Stimulated activated CD4-positive, alpha-beta T cell treated with anti-CD3 and anti-CD28 coated beads, Interleukin-1b, Interleukin-23, amount 100 ng/mL, for 1 hour (primary cell): ENCODE data around the gene RBP2.

ENCODE experiments used
- DNase-seq, 2 donors: peaks; one replicate each; pipeline ENCODE4 v3.0.0-alpha.2; 2020; ENCODE audit warnings: low read depth in 2 of 2

RBP2 gene

DNA sequence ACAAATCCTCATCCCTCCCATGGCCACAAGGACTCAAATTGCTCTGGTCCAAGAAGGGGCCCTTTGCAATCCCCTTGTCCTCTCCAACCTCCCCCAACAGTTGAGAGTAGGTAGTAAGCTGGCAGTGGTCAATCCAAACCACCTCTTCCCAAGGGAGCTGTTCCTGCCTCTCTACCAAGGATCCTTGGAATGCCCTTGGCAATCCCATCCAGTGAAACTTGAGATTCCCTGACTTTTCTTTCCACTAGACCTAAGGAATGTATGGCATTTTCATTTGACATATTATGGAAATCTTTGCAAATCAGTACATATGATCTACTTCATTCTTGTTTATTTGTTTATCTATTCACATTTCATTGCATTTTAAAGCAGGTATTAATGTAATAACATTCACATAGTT lies 4.8 kb upstream of the RBP2 start:
- no peak for DNase-seq

DNA sequence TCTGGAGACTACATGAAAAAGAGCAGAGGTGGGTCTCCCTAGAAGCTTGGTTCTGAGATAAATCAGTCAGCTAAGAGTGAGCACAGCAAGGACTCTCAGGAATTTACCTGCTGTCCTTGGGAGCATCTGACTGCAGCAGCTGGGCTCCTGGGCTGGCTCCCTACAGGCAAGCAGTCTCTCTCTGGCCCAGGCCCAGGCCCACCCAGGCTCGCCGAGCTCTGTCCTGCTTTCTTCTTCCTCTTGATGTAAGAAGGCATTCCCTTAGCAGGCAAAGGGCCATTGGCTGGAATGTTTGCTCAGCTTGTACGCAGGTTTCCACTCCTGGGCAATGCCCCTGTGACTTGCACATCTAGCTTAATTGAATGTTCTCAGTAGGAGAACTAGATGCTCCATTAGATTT lies 4.3 kb upstream of the RBP2 start:
- DNase-seq = no peak

DNA sequence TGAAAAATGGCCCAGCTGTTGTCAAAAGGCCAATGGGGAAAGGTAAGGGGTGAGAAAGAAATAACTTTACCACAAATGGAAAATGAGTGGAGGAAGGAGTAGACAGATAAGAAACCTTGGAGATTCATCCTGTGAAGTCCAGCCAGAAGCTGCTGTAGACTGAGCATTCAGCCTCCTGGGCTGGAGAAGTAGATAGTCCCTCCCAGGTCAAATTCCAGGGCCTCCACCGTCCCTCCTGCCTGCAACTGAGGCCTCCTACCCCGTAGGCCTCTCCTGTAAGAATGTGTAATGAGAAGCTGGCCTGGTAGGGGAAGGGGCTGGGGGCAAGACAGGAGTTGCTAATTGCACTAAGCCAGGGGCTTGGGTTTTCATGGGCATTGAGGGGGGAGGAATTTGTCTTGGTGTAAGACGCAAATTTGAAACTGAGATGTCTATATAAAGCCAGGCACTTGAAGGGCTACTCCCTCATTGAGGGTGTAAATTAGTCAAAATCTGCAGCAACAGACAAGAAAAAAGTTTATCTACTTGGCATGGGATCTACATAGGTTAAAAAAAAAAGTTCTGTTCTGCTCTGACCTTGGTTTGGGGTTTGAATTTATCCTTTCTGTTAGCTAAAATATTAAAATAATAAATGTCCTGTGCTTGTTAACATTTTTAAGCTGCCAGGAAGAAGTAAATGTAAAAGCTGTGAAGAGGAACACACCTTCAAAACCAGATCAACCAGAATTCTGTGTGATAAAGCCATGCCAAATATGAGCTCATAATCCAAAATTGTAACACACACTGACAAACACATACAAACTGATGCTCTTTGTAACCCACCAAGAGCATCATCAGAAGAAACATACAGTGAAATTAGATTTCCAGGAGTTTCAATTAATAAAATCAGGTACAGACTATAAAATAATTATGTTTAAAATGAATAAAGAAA lies 1.7 kb upstream of the RBP2 start:
- DNase-seq = no peak

DNA sequence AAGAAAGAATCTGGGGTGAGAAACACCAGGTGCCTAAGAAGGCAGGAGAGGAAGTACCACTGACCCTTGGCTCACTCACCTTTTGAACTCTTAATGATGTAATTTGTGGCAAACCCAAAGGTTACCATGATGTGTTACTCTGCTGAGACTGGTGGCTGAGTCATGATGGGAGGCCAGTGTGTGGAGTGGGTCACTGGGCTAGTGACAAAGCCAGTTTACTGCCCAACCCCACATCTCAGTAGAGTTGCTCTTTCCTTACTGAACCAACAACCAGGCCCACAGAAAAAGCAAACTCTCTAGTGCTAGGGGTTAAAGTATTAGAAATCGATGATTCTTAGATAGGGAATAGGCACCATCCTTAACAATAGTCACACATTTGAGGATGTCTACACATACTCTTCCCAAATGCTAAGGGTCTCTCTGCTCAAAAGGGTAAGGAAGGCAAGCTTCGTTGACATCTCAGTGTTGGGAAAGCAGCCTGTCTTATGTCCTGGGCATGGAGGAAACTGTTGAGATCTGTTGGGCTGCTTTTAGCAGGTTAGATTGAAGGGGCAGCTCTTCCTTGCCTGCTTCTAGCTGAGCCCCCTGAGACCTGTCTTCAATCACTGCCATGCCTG lies 3.1 kb downstream of the RBP2 start:
- no peak for DNase-seq

DNA sequence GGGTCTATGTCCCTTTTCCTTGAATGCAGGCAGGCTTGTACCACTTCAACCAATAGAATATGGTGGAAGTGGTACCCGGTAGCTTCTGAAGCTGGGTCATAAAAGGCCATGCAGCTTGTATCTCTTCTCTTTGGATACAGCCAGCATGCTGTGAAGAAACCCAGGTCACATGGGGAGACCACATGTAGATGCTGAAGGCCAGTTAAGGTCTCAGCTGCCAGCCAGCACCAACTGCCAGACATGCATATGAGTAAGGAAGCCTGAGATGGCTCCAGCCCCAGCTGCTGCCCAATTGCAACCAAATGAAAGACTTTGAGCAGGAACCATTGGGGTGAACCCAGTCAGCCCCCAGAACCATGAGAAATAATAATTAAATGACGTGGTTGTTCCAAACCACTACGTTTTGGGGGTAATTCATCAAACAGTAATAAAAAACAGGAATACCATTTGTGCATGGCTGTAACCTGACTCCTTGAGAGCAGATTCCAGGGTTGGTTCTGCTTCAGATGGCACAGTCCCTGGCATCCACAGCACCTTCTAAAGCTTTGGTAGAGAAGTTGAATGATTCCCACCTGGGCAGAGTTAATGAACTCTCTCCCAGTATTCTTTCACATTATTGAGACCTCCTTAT lies 3.8 kb downstream of the RBP2 start:
- no peak for DNase-seq

DNA sequence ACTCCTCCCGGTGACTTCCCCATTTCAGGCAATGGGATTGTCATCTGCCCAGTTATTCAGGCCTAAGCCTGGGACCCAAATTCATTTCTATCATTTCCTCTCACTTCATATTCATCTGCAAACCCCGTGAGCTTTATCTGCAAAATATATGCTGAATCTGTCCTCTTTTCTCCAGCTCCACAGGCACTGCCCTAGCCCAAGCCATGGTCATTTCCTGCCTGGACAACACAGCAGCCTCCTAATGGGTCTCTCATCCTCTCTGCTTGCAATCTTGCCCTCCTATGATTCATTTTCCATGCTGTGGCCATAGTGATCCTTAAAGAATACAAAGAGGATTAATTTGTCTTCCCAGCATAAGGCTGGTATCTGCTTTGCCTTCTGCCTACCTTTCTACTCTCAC lies 6.1 kb downstream of the RBP2 start:
- DNase-seq = no peak

DNA sequence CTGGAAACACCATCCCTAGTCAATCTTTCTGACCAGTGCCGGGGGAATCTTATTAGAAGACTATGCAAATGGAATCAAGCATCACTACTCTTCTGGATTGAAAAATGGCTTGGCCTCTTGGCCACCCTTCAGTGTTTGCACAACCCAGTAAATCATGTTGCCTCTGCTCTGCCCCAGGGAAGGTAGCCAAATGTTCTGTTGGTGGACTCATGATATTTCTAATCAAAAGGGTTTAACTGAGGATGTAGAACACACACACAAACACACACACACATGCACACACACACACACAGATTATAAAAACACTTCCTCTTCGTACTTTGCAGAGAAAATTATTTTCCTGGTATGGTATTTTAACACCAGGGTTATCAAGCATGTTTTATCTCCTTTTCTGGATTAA lies 7.9 kb downstream of the RBP2 start:
- no peak for DNase-seq

DNA sequence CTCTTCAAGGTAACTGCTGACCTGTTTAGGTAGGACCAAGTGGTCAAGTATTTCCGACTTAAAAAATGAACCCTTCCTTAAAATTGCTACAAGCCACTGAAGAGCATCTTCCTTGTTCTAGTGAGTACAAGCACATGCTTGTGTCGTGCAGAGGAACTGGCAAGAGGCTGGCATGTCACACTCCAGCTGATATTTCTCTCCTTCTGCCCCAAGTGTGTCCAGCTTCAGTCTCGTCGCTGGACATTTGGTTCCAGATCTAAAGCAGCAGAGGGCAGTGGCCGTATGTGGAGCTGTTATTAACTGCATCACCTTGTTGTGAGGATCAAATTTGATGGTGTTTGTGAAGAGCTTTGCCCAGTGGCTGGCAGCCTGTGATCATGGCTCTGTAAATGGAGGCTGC lies 10.0 kb downstream of the RBP2 start:
- DNase-seq = no peak

DNA sequence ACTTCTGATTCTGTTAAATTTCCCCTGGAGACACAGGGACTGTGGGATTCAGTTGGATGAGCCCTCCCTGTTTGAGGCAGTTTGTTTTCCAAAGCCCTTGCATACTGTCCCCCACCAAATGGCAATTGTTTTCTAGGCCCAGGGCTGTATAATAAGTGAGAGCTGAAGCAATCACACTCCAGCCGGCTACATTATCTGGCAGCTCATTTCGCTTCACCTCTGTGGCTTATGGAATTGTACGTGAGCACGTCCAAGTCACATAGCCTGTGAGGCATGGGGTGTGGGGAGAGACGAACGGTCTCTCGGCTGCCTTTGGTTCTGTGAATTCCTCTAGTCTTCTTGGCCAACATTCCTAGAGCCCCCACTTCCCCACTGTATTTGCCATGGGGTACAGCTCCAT lies 10.7 kb downstream of the RBP2 start:
- DNase-seq = no peak

DNA sequence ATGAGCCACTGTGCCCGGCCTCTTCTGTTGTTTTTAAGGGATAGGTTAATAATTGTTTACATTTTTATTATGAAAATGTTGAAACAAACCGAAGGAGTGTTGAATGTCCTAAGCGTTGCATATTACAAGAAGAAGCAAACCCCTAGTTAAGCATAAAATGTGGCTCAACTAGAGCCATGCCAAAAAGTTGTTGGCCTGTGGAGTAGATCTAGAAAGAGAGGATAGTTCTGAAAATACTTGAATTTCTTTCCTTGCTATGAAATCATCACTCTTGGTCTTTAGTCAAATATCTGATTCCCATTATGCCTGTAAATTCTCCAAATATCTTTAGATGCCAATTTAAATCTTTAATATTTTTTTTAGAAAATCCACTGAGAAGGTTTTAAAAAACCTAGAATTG lies 12.8 kb downstream of the RBP2 start:
- DNase-seq = no peak

DNA sequence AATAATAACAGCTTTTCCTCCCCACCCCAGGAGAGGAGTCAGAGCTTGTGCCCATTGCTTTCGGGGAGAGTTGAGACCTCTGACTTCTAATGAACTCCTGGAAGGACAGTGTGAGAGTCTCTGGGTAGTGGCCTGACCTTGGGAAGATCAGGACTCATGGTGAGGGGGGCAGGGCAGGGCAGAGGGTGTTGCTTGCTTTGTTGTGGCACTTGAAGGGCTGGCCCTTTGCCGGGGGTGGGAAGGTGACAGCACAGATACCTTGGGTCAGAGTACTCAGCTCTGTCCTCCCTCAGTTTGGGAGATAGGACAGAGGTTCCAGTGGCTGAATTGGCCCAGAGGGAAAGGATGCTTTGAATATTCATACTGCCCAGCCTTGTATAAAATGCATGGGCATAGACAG lies 15.8 kb downstream of the RBP2 start:
- no peak for DNase-seq

DNA sequence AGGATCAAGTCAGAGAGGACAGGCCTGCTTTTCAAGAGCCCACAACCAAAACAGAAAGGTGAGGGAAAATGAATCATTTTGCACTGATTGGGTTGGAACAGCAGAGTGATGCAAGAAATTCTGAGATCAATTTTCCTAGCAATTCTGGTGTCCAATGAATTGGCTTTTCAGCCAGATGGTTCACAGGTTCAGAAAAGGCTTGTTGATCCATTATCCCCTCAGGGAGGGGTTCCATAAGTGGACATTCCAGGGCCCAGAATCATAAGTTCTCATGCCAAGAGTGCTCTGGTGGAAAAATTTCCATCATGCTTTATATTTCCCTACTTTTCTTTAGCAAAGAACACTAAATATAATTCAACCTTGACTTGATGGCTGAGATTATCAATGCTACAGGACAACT lies 16.2 kb downstream of the RBP2 start:
- DNase-seq = no peak

DNA sequence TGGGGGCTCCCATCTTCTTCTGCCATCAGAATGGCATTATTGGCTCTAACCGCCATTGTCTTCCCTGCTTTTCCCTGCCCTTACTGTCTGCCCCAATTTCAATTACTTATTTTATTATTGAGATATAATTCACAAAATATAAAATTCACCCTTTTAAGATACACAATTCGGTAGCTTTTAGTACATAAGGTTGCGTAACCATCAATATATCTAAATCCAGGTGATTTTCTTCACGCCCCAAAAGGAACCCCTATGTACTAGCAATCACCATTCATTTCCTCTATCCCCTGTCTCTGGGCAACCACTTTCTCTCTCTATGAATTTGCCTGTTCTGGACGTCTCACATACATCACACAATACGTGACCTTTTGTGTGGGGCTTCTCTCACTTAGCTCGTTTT lies 18.0 kb downstream of the RBP2 start:
- DNase-seq = no peak

DNA sequence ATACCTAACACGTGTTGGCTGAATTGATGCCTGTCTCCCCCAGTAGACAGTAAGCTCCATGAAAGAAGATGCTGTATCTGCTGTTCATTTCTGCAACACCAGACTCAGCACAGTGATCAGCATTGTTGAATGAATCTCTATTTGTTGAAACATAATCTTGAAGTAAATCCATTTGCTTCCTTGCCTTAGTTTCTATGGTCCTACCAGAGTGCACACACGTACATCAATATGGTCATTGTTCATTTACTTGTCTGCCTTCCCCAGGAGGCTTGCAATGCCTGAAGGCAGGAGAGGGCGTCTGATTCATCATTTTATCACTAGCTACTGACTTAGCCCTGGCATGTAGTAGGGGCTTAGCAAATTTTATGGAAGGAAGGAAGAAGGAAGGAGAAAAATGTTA lies 19.2 kb downstream of the RBP2 start:
- no peak for DNase-seq

DNA sequence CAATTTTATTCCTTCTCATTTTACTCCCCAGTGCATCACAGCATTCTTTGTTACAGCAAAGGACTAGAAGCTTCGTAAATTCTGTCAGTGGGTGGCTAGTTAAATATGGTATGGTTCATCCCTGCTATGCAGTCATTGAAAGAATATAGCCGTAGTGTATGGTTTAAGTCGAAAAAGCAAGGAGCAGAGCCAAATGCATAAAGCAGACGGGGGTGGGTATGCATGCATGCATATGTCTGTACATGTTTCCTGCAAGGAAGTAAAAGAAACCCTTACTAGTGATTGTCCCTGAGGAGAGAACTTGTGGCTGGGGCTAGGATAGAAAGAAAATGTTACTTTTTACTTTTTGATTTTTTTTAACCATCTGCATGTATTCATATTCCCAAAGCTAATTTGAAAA lies 19.9 kb downstream of the RBP2 start:
- DNase-seq = no peak

DNA sequence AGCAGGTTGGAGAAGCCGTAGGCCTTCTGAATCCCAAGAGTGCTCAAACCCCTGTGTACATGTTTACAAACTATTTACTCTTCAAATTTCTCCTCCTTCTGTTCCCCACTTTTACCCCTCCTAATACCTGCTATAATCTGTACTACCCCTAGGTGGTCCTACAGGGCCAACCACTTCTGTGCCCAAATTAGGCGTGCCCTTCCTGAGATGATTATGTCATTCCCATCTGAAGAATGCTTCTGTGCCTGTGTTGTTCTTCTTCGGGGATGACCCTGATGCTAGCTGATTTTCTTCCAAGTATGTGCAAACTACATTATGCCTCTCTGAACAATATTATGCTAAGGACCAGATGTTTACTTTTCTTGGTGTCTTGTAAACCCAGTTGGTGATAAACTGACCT lies 20.5 kb downstream of the RBP2 start:
- DNase-seq = no peak

DNA sequence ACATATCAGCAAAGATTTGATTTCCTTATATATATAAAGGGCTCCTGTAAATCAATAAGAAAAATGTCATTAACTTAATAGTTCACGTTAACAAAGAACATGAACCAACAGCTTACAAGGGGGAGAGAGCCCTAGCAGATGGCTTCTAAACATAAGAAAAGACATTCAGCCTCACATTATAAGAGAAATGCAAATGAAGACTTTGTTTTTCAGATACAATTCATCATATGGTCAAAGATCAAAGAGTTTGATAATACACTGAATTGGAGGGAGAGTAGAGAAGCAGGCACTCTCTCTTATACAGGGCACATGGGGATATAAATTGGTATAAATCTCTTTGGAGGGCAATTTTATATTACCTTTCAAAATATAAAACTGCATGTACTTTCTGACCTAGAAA lies 21.1 kb downstream of the RBP2 start:
- no peak for DNase-seq

DNA sequence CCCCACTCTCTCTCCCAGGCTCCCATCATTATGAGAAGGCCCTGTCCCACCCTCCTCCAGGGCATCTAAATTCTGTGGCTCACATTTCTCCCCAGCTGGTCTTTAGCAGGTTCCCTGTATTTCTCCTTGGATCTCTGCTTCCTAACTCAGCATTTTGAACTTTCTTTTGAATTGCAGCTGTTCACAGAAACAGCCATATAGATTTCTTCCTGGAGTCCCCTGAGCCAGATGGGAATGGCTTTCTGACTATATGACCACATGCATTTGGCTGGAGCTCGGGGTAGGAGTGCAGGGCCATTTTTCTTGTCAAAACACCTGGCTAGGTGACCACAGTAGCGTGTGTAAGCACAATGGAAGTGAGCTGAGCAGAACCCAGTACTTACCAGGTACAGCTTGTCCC lies 22.0 kb downstream of the RBP2 start:
- no peak for DNase-seq

DNA sequence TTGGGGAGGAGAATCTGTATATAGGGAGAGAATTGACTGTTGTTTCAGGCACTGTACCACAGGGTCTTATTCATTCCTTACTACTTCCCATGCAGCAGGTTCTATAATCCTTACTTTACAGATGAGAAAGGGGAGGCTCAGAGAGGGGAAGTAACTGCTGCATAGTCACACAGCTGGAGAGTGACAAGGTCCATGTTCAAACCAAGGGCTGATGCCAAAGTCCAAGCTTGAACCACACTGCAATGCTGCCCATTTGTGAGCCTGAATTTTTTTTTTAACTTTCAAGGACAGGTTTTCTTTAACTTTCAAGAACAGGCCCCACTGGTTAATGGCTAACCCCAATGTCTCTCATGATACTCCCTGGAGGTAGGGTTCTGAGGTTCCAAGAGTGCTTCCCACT lies 26.2 kb downstream of the RBP2 start:
- no peak for DNase-seq

DNA sequence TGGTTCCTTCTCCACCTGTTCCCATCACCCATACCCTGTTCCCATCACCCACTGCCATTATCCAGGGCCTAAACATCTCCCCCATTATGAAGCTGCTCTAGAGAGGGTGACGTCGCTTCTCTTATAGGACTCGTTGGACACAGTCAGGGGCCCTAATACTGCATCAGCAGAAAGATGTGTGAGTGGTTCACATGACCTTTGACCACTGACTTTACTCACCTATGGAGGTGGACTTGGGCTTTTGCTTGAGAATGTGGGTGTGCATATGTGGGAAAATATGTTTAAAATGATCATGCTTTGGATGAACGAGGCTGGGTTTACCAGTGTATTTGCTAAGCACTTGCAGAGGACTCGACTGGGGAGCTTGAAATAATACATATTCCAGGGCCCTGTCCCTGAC lies 26.8 kb downstream of the RBP2 start:
- no peak for DNase-seq

DNA sequence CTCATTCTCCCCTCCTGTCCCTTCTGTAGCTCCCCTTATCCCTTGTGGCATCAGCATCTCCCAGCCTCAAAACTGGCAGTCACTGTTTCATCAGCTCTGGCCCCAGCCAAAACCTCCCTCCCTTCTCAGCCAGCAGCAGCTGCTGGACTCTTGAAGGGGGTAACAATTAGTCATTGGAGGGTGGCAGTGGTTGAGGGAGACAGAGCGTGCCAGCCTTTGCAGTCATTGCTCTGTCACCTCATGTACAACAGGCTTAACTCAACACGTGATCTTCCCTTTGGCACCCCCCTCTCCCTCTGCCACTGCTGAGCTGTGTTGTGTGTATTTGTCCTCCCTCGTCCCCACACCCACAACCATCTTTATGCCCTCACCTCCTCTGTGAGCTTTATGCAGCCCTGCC lies 28.2 kb downstream of the RBP2 start:
- no peak for DNase-seq

DNA sequence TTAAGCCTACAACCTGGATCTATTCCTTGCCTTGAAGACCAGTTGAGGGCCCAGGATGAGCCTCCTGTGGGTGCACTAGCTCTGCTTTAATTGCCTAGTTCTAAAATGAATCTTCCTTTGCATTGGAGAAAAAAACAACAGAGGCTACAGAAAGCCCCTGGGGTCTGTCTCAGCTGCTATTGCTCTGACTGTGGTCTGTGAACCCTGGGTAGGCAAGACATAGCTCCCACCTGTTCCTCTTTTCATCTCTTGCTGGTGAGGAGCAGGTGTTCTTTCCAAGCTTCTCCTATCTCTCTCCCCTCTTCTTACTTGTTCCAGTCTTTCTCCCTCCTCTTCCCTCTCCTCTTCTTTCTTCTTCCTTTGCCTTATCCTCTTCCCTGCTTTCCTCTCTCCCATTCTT lies 28.8 kb downstream of the RBP2 start:
- no peak for DNase-seq

DNA sequence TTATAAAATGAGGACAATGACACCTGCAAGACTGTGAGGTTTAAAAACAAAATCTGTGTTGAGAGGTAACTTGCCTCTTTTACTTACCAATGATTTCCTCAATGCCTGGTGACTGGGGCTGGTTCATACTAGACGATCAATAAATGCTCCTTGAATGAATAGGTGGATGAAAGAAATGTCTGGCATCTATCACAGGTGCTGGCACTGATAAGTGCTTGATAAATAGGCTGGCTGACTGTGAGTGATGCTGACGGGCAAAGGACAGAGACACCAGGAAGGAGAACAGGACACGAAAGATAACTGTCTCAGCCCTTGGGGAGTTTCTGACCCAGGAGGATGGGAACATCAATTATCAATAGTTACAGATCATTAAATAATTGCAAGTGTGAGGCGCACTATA lies 31.9 kb downstream of the RBP2 start:
- DNase-seq = no peak
